HL-60/S4 treated with retinoic acid at 250 ng/mL for 4 days and 3 days (cell line): ENCODE data around the gene ARF1.

Source experiments
- in situ Hi-C: fragments of 300-500 bp; cut with MboI; formaldehyde crosslinking; loops from 2 replicates; pipeline ENCODE4 v1.7.0; 2022; ENCODE audit warnings: low sequenced_read_pairs

ARF1 gene

GRCh38 chr1:228070173-228070572 is 12.3 kb upstream of the ARF1 start:
- in situ Hi-C loops = no loop called here

- in situ Hi-C loops = no loop called here
Observed at GRCh38 chr1:228070851-228071250, 11.7 kb upstream of the ARF1 start.

GRCh38 chr1:228071839-228072657 is 10.5 kb upstream of the ARF1 start:
- in situ Hi-C loops = no loop called here

- in situ Hi-C loops = no loop called here
Observed at GRCh38 chr1:228072658-228073043, 9.9 kb upstream of the ARF1 start.

GRCh38 chr1:228073061-228073856 is 9.2 kb upstream of the ARF1 start:
- in situ Hi-C loops = no loop called here

- in situ Hi-C loops = no loop called here
Observed at GRCh38 chr1:228073857-228074545, 8.5 kb upstream of the ARF1 start.

- in situ Hi-C loops = no loop called here
Observed at GRCh38 chr1:228074954-228075730, 7.4 kb upstream of the ARF1 start.

- in situ Hi-C loops = no loop called here
Observed at GRCh38 chr1:228075801-228076271, 6.7 kb upstream of the ARF1 start.

- in situ Hi-C loops = no loop called here
Observed at GRCh38 chr1:228076796-228077430, 5.6 kb upstream of the ARF1 start.

GRCh38 chr1:228077565-228078330 is 4.8 kb upstream of the ARF1 start:
- in situ Hi-C loops = no loop called here

- in situ Hi-C loops = no loop called here
Observed at GRCh38 chr1:228079013-228079412, 3.5 kb upstream of the ARF1 start.

- in situ Hi-C loops = no loop called here
Observed at GRCh38 chr1:228079601-228080263, 2.8 kb upstream of the ARF1 start.

GRCh38 chr1:228081144-228081543 is 1.4 kb upstream of the ARF1 start:
- in situ Hi-C loops = no loop called here

GRCh38 chr1:228081578-228082213 is 812 bp upstream of the ARF1 start:
- in situ Hi-C loops = no loop called here

- in situ Hi-C loops = no loop called here
Observed at GRCh38 chr1:228082918-228083870, 686 bp downstream of the ARF1 start.

GRCh38 chr1:228083871-228084278 is 1.4 kb downstream of the ARF1 start:
- in situ Hi-C loops = no loop called here

GRCh38 chr1:228084325-228084724 is 1.8 kb downstream of the ARF1 start:
- in situ Hi-C loops = no loop called here
